GM21447 (cell line): ENCODE data around the gene TEX13D.

ENCODE experiments used
- ATAC-seq: cut with Tn5 transposase; IDR thresholded peaks from one replicate; pipeline ENCODE4 v1.9.1; 2021; ENCODE audit not compliant: unreplicated experiment

The TEX13D gene

DNA sequence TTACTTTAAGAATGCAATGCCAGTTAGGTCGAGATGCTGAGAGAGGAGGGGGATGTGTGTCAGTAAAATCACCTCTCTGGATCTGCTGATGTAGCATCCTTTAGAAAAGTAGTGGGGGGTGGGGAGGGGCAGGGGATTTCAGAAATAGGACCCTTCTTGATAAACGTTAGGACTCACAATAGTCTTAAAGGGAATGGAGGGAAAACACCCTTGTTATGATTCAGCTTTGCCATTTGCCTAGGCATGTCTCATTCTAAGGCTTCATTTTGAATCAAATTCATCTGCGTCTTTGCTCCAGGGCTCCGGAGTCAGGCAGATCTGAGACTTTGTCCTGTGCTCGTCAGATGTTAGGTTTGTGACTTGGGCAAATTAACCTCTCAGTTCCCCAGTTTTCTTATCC lies 14.8 kb downstream of the TEX13D start:
- no peak for ATAC-seq

GRCh38 chrX:124348182-124348581 lies 15.7 kb downstream of the TEX13D start:
- ATAC-seq = no peak

GRCh38 chrX:124348885-124349453 lies 16.5 kb downstream of the TEX13D start:
- no peak for ATAC-seq

DNA sequence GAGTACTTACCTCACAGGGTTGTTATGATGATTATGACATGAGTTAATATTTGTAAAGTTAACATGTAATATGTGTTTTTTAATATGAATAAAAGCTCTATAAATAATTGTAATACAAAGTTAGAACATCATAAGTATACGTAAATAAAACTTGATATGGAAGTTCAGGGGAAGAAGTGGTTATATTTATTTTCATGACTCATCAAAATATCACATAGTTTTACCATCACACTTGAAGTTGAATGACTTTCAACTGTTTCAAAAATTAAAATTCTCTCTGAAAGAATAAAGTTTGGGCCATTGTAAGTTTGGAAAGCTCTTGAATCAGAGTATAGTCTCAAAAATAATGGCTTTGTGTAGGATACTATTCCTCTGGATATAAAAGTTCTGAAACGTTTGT lies 22.2 kb downstream of the TEX13D start:
- ATAC-seq = no peak

DNA sequence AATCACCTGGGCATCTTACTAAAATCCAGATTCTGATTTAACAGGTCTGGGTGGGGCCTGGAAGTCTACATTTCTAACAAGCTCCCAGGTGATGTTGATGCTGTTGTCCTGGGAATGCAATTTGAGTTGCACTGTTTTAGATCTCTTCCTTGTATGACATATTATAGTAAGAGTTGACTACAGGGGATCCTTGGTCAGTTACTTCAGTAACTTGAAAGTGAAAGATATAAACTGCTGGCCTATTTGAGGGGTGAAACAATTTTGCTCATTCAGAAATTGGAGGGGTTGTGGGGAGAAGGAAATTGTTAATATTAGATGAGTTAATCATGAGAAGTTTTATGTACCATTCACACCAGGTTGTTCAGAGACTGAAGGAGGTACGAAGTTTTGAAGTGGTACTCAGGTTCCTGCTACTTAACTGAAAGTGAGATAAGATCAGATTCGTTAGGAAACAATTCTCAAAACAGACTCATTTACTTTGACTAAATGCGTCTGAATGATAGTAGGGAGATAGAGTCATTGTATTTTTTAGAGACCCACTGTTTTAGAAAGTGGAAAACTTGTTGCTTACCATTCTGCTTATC lies 26.4 kb downstream of the TEX13D start:
- ATAC-seq = no peak

DNA sequence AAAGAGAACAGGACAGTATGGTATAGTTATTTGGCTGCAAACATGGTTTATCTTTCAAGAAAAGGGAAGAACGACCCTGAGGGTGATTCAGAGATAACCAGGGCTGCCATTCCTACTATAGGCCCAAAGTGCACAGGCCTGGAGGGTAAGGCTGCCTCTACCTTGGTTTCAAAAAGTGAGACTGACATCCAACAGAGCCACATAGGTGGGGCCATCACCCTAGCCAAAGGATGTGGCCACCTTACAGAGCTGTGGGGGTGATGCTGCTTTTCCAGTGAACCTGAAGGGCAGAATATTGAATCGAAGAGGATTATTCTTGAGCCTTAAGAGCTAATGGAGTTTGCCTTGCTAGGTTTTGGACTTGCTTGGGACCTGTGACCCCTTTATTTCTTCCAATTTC lies 29.6 kb downstream of the TEX13D start:
- no peak for ATAC-seq

GRCh38 chrX:124362761-124363160 lies 30.3 kb downstream of the TEX13D start:
- ATAC-seq = no peak

DNA sequence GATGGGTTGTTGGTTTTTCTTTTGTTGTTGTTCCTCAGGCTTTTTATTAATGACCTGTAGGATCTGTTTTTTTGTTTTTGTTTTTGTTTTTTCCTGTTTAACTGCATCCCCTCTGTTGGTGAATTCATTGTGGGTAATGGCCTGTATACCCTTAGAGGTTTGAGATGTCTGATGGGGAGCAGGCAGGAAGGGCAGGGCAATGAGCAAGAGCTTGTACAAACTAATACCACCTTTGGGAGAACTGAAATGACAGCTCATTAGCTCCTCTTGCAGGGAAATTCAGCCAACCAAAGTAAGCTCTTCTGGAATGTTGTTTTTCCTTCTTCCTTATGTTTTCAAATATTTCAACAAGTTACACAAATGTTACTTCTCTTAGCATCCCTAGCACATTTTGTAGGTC lies 37.3 kb downstream of the TEX13D start:
- ATAC-seq = no peak

DNA sequence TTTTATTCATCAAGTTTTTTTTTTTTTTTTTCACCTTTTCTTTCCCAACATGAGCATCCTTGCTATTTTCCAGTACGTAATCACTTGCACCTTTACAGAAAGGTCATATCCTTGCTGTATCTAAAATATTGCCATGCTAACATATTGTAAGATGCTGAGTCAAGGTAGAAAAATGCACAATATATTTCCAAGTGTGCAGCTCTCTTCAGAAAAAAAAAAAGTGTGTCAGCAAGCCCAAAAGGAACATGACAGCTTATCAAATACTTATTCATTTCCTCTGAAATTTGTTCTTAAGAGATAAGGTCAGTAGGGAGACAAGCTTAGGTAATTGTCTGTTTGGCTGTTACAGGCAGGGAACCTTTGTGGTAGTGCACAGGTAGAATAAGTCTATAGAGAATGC lies 40.9 kb downstream of the TEX13D start:
- ATAC-seq = no peak

DNA sequence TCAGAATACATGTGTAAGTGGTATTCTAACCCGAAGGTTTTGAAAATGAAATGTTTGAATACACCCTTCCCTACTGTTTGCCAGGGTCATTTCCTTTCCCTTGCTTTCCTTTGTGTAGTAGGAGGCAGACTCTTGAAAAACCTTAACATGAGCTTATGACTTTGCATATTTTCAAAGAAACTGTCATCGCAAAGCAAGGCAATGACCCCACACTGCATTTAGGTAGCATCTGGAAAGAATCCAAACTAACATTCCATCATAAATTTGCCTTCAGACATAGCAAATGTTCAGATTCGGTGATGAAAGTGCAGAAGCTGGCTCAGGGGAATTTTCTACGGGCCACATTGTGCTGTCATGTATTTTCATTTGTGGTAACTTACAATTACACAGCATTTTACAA lies 46.2 kb downstream of the TEX13D start:
- ATAC-seq = no peak

- ATAC-seq = no peak
These were observed 50.9 kb downstream of the TEX13D start for GRCh38 chrX:124383354-124383753.

DNA sequence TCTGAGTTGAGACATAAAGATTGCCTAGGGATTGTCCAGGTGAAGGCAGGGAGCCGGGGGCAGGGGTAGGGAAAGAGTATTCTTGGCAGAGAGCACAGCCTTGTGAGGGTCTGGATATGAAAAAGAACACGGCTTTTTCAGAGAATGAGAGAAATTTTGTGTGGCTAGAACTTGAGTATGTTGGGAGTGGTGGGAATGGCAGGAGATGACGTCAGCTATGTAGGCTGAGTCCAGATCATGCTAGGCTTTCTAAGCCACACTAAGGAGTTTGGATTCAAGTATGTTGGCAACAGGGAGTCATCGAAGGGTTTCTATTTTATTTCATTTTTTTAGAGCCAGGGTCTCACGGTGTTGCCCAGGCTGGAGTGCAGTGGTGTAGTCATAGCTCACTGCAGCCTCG lies 53.9 kb downstream of the TEX13D start:
- ATAC-seq = no peak
